WTC11 (cell line): ENCODE results near the gene DSC2. TPM values are rescaled to one million over a fixed set of nuclear protein-coding genes. Genes with fewer than 3 reads are reported as not detected.

ENCODE experiments used
- ATAC-seq: fragments of 200-7000 bp; cut with Tn5 transposase; 2 replicates; pipeline ENCODE4 v1.10.0; 2021; ENCODE audit warnings: mild to moderate bottlenecking, moderate library complexity
- CTCF ChIA-PET: fragments of 300-600 bp; sonication (Branson Sonifier 250); formaldehyde crosslinking; loops from one replicate; lab custom pipeline; 2021; ENCODE audit warnings: antibody characterized with exemption; lab: Charles Lee
- POLR2A ChIA-PET: fragments of 350-600 bp; sonication (Branson Sonifier 250); formaldehyde crosslinking; loops from one replicate; lab custom pipeline; 2021; ENCODE audit warnings: antibody characterized with exemption; lab: Charles Lee
- DNase-seq: peaks from one replicate; pipeline ENCODE4 v3.0.0; 2021; ENCODE audit warnings: low spot score
- H3K27ac Mint-ChIP-seq: 2 replicates; pipeline ENCODE4 v1.8.0; 2021; ENCODE audit warnings: mixed read lengths
- H3K27me3 Mint-ChIP-seq: 2 replicates; pipeline ENCODE4 v1.8.0; 2021; ENCODE audit warnings: low read depth, mild to moderate bottlenecking, moderate library complexity, mixed read lengths
- H3K36me3 Mint-ChIP-seq: 2 replicates; pipeline ENCODE4 v1.8.0; 2021; ENCODE audit warnings: mixed read lengths
- H3K4me1 Mint-ChIP-seq: 2 replicates; pipeline ENCODE4 v1.8.0; 2022; ENCODE audit warnings: mixed read lengths
- H3K4me3 Mint-ChIP-seq: 2 replicates; pipeline ENCODE4 v1.8.0; 2021; ENCODE audit warnings: mild to moderate bottlenecking, moderate library complexity, mixed read lengths
- H3K9me3 Mint-ChIP-seq: 2 replicates; pipeline ENCODE4 v1.8.0; 2021; ENCODE audit warnings: mixed read lengths
- ARID4B ChIP-seq: sonication (generic); formaldehyde crosslinking; IDR thresholded peaks from 2 replicates; pipeline ENCODE4 v1.8.0; 2023; ENCODE audit warnings: missing genetic modification reagents, mild to moderate bottlenecking, borderline replicate concordance
- CBFB ChIP-seq: sonication (generic); formaldehyde crosslinking; IDR thresholded peaks from 2 replicates; pipeline ENCODE4 v1.8.1; 2022; ENCODE audit warnings: mild to moderate bottlenecking, low read depth, missing genetic modification reagents
- CREB1 ChIP-seq: sonication (generic); formaldehyde crosslinking; IDR thresholded peaks from 2 replicates; pipeline ENCODE4 v1.8.0; 2023; ENCODE audit warnings: mild to moderate bottlenecking, missing genetic modification reagents
- E2F1 ChIP-seq: sonication (generic); formaldehyde crosslinking; IDR thresholded peaks from 2 replicates; pipeline ENCODE4 v1.8.0; 2022; ENCODE audit warnings: mild to moderate bottlenecking, missing genetic modification reagents
- EMX1 ChIP-seq: fragments of 250-450 bp; sonication (Bioruptor Pico); IDR thresholded peaks from 2 replicates; pipeline ENCODE4 v1.8.0; 2021; ENCODE audit warnings: mild to moderate bottlenecking
- IRF2 ChIP-seq: sonication (generic); formaldehyde crosslinking; IDR thresholded peaks from 2 replicates; pipeline ENCODE4 v1.8.0; 2022; ENCODE audit warnings: low read depth, missing genetic modification reagents, borderline replicate concordance
- JAZF1 ChIP-seq: fragments of 250-450 bp; sonication (Bioruptor Pico); IDR thresholded peaks from 2 replicates; pipeline ENCODE4 v1.9.0; 2021; ENCODE audit warnings: moderate library complexity, mild to moderate bottlenecking, inconsistent platforms
- JUN ChIP-seq: sonication (generic); formaldehyde crosslinking; IDR thresholded peaks from 2 replicates; pipeline ENCODE4 v1.8.0; 2023; ENCODE audit warnings: mild to moderate bottlenecking, missing genetic modification reagents
- MAX ChIP-seq: sonication (generic); formaldehyde crosslinking; IDR thresholded peaks from 2 replicates; pipeline ENCODE4 v1.8.0; 2022; ENCODE audit warnings: mild to moderate bottlenecking, missing genetic modification reagents
- NFYB ChIP-seq: sonication (generic); formaldehyde crosslinking; conservative IDR thresholded peaks from 2 replicates; pipeline ENCODE4 v1.8.0; 2022; ENCODE audit warnings: low read depth, missing genetic modification reagents
- NR1H2 ChIP-seq: sonication (generic); formaldehyde crosslinking; IDR thresholded peaks from 2 replicates; pipeline ENCODE4 v1.9.0; 2021; ENCODE audit warnings: mild to moderate bottlenecking, moderate library complexity, missing genetic modification reagents
- PREB ChIP-seq: sonication (generic); formaldehyde crosslinking; IDR thresholded peaks from 2 replicates; pipeline ENCODE4 v1.8.1; 2022; ENCODE audit warnings: mild to moderate bottlenecking, missing genetic modification reagents, moderate library complexity, borderline replicate concordance
- SMAD3 ChIP-seq: sonication (generic); formaldehyde crosslinking; IDR thresholded peaks from 2 replicates; pipeline ENCODE4 v1.8.0; 2022; ENCODE audit warnings: missing genetic modification reagents, mild to moderate bottlenecking, borderline replicate concordance
- ZNF138 ChIP-seq: sonication (generic); formaldehyde crosslinking; conservative IDR thresholded peaks from 2 replicates; pipeline ENCODE4 v1.8.1; 2022; ENCODE audit warnings: mild to moderate bottlenecking, moderate library complexity, missing genetic modification reagents
- ZNF317 ChIP-seq: sonication (generic); formaldehyde crosslinking; IDR thresholded peaks from 2 replicates; pipeline ENCODE4 v1.8.1; 2023; ENCODE audit warnings: low read depth, mild to moderate bottlenecking, moderate library complexity, missing genetic modification reagents, borderline replicate concordance
- ZNF423 ChIP-seq: fragments of 250-450 bp; sonication (Bioruptor Pico); IDR thresholded peaks from 2 replicates; pipeline ENCODE4 v2.1.2; 2022; ENCODE audit warnings: mild to moderate bottlenecking, moderate library complexity
- ZNF425 ChIP-seq: fragments of 250-450 bp; sonication (Bioruptor Pico); conservative IDR thresholded peaks from 2 replicates; pipeline ENCODE4 v1.9.0; 2021; ENCODE audit warnings: mild to moderate bottlenecking
- total RNA-seq: library from RNA; stranded (reverse); gene quantifications from 3 replicates; pipeline ENCODE4 v1.2.3, GENCODE V29; 2021
- TF ChIP-seq, protein P1 (sequence below): sonication (generic); formaldehyde crosslinking; IDR thresholded peaks from 2 replicates; pipeline ENCODE4 v1.8.1; 2023; ENCODE audit warnings: mild to moderate bottlenecking, missing genetic modification reagents, moderate library complexity
- TF ChIP-seq, protein P2 (sequence below): sonication (generic); formaldehyde crosslinking; IDR thresholded peaks from 2 replicates; pipeline ENCODE4 v1.8.0; 2023; ENCODE audit warnings: mild to moderate bottlenecking, missing genetic modification reagents
- TF ChIP-seq, protein P3 (sequence below): sonication (generic); formaldehyde crosslinking; IDR thresholded peaks from 2 replicates; pipeline ENCODE4 v1.8.1; 2023; ENCODE audit warnings: mild to moderate bottlenecking, moderate library complexity, missing genetic modification reagents

The DSC2 gene
- total RNA-seq, 1 experiment from 2014 or later: 29.8 TPM

DNA sequence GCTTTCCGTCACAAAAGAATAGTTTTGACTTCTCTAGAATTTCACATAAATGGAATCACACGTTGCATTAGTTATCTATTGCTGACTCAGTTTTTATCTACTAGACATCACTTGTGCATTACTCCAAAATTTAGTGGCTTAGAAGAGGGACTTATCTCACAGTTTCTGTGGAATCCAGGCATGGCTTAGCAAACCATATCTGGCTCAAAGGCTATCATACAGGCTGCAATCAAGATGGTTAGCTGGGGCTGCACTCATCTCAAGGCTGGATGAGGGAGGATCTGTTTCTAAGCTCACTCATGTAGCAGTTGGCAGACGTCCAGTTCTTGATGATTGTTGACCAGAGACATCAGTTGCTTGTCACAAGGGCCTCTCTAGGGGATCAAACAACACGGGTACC, 53.0 kb downstream of the DSC2 start (continued):
- TF ChIP-seq ARID4B (CRISPR knock-in tag): no peak
- no peak for TF ChIP-seq CREB1 (CRISPR knock-in tag)
- no peak for TF ChIP-seq ZNF423 (CRISPR knock-in tag)

DNA sequence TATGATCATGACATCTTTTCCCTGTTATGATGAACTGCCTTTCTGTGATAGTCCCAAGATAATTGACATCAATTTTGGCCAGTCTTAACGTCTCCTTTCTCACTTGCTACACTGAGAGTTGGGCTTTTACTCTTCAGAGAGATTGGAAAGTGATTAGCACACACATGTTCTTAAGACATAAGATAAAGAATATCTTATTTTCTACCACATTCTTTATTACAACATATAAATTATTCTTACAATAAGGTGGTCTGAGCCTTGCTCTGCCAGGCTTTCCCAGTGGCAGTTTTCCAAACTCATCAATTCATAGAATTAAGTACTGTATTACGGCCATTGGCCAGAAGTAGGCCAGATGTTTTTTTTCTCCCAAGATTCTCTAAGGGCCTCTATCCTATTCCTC, 54.0 kb downstream of the DSC2 start:
- Mint-ChIP-seq H3K36me3 (peaks cover 8% of the 10 kb centered on the region), H3K27ac (no peak overlapping the region), H3K9me3 (peaks cover 8% of the 10 kb centered on the region), H3K27me3 (peaks cover 27% of the 10 kb centered on the region), H3K4me1 (peaks cover 10% of the 10 kb centered on the region), H3K4me3 (no peak overlapping the region)
- ATAC-seq (no peak), DNase-seq (no peak)
- TF ChIP-seq MAX (CRISPR knock-in tag) (no peak), JUN (CRISPR knock-in tag) (no peak), CBFB (CRISPR knock-in tag) (no peak), NR1H2 (CRISPR knock-in tag) (no peak), E2F1 (CRISPR knock-in tag) (no peak), IRF2 (CRISPR knock-in tag) (no peak), ZNF317 (CRISPR knock-in tag) (no peak), EMX1 (CRISPR knock-in tag) (no peak), PREB (no peak), JAZF1 (CRISPR knock-in tag) (no peak), SMAD3 (CRISPR knock-in tag) (no peak), NFYB (CRISPR knock-in tag) (no peak), ZNF425 (CRISPR knock-in tag) (no peak), ZNF138 (CRISPR knock-in tag) (no peak)
- TF ChIP-seq, protein P1, sequence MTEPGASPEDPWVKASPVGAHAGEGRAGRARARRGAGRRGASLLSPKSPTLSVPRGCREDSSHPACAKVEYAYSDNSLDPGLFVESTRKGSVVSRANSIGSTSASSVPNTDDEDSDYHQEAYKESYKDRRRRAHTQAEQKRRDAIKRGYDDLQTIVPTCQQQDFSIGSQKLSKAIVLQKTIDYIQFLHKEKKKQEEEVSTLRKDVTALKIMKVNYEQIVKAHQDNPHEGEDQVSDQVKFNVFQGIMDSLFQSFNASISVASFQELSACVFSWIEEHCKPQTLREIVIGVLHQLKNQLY: no peak
- TF ChIP-seq, protein P2, sequence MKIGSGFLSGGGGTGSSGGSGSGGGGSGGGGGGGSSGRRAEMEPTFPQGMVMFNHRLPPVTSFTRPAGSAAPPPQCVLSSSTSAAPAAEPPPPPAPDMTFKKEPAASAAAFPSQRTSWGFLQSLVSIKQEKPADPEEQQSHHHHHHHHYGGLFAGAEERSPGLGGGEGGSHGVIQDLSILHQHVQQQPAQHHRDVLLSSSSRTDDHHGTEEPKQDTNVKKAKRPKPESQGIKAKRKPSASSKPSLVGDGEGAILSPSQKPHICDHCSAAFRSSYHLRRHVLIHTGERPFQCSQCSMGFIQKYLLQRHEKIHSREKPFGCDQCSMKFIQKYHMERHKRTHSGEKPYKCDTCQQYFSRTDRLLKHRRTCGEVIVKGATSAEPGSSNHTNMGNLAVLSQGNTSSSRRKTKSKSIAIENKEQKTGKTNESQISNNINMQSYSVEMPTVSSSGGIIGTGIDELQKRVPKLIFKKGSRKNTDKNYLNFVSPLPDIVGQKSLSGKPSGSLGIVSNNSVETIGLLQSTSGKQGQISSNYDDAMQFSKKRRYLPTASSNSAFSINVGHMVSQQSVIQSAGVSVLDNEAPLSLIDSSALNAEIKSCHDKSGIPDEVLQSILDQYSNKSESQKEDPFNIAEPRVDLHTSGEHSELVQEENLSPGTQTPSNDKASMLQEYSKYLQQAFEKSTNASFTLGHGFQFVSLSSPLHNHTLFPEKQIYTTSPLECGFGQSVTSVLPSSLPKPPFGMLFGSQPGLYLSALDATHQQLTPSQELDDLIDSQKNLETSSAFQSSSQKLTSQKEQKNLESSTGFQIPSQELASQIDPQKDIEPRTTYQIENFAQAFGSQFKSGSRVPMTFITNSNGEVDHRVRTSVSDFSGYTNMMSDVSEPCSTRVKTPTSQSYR (CRISPR knock-in tag): no peak
- TF ChIP-seq, protein P3, sequence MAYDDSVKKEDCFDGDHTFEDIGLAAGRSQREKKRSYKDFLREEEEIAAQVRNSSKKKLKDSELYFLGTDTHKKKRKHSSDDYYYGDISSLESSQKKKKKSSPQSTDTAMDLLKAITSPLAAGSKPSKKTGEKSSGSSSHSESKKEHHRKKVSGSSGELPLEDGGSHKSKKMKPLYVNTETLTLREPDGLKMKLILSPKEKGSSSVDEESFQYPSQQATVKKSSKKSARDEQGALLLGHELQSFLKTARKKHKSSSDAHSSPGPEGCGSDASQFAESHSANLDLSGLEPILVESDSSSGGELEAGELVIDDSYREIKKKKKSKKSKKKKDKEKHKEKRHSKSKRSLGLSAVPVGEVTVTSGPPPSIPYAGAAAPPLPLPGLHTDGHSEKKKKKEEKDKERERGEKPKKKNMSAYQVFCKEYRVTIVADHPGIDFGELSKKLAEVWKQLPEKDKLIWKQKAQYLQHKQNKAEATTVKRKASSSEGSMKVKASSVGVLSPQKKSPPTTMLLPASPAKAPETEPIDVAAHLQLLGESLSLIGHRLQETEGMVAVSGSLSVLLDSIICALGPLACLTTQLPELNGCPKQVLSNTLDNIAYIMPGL: no peak
- ChIA-PET POLR2A (no interaction called here), CTCF (no interaction called here)
